Measurements from ENCODE around the gene PTPRR. TPM values are rescaled to one million over a fixed set of nuclear protein-coding genes. Genes with fewer than 3 reads are reported as not detected.

The PTPRR gene
- total RNA-seq, 2 experiments from 2014 or later, result not detected

- no peak overlapping the region for H3K27ac ChIP-seq (ENCODE audit: low read depth in 1 of 2, low read length in 2 of 2)
Measured at GRCh38 chr12:70667253-70667652, 253.3 kb downstream of the PTPRR start.

GRCh38 chr12:70666364-70666763, 254.2 kb downstream of the PTPRR start:
- Mint-ChIP-seq H3K27me3 (peaks cover 8% of the 10 kb centered on the region), H3K36me3 (ENCODE audit: low read depth) (no peaks in the 10 kb centered on the region), H3K27ac (no peak overlapping the region), H3K4me1 (ENCODE audit: low read depth) (no peaks in the 10 kb centered on the region), H3K9me3 (no peaks in the 10 kb centered on the region), H3K4me3 (no peak overlapping the region)
- Histone ChIP-seq H3K27me3 (ENCODE audit: control insufficient read depth in 1 of 2, insufficient read depth in 2 of 2, low read length in 2 of 2) (no peaks in the 10 kb centered on the region), H3K4me3 (ENCODE audit: low read length) (no peak overlapping the region), H3K4me1 (ENCODE audit: insufficient read depth, low read length) (no peaks in the 10 kb centered on the region), H3K36me3 (ENCODE audit: insufficient read depth, low read length) (no peaks in the 10 kb centered on the region), H3K9me3 (ENCODE audit: control insufficient read depth in 1 of 2, insufficient read depth in 1 of 2, low read length in 2 of 2) (no peaks in the 10 kb centered on the region), H3K27ac (ENCODE audit: low read depth in 1 of 2, low read length in 2 of 2) (no peak overlapping the region)
- intact Hi-C loops (cut with DNase I, micrococcal nuclease), result no loop called here
- no peak for ATAC-seq (ENCODE audit: poor library complexity)
- ChIA-PET CTCF (no interaction called here), POLR2A (no interaction called here)
- DNase-seq, result no peak
- TF ChIP-seq CTCF (IDR thresholded peaks at IDR 0.05), result no peak

More at GRCh38 chr12:70667253-70667652, 253.3 kb downstream of the PTPRR start:
- H3K4me1 ChIP-seq (ENCODE audit: insufficient read depth, low read length), result no peaks in the 10 kb centered on the region
- TF ChIP-seq CTCF (IDR thresholded peaks at IDR 0.05), result no peak
- CTCF ChIA-PET, result no interaction called here
- no peaks in the 10 kb centered on the region for H3K27me3 ChIP-seq (ENCODE audit: control insufficient read depth in 1 of 2, insufficient read depth in 2 of 2, low read length in 2 of 2)
- no peak overlapping the region for H3K4me3 ChIP-seq (ENCODE audit: low read length)
- Mint-ChIP-seq H3K27ac (no peak overlapping the region), H3K27me3 (peaks cover 8% of the 10 kb centered on the region), H3K9me3 (no peaks in the 10 kb centered on the region), H3K4me3 (no peak overlapping the region), H3K36me3 (ENCODE audit: low read depth) (no peaks in the 10 kb centered on the region), H3K4me1 (ENCODE audit: low read depth) (no peaks in the 10 kb centered on the region)
- ATAC-seq (ENCODE audit: poor library complexity) (no peak), DNase-seq (no peak)
- H3K36me3 ChIP-seq (ENCODE audit: insufficient read depth, low read length), result no peaks in the 10 kb centered on the region
- POLR2A ChIA-PET, result no interaction called here
- H3K9me3 ChIP-seq (ENCODE audit: control insufficient read depth in 1 of 2, insufficient read depth in 1 of 2, low read length in 2 of 2), result peaks cover 0 to 3% of the 10 kb centered on the region in 2 experiments
- intact Hi-C loops (cut with DNase I, micrococcal nuclease), result no loop called here

- H3K36me3 ChIP-seq (ENCODE audit: insufficient read depth, low read length), result no peaks in the 10 kb centered on the region
- no peak for DNase-seq
- TF ChIP-seq CTCF (IDR thresholded peaks at IDR 0.05), result no peak
- H3K4me3 Mint-ChIP-seq, result no peak overlapping the region
- H3K27ac Mint-ChIP-seq, result no peak overlapping the region
- no peaks in the 10 kb centered on the region for H3K9me3 Mint-ChIP-seq
- no peaks in the 10 kb centered on the region for H3K9me3 ChIP-seq (ENCODE audit: control insufficient read depth in 1 of 2, insufficient read depth in 1 of 2, low read length in 2 of 2)
- H3K4me1 Mint-ChIP-seq (ENCODE audit: low read depth), result no peaks in the 10 kb centered on the region
- ATAC-seq (ENCODE audit: poor library complexity), result no peak
- intact Hi-C loops (cut with DNase I, micrococcal nuclease), result no loop called here
- no peak overlapping the region for H3K27ac ChIP-seq (ENCODE audit: low read depth in 1 of 2, low read length in 2 of 2)
- H3K36me3 Mint-ChIP-seq (ENCODE audit: low read depth), result no peaks in the 10 kb centered on the region
- no peak overlapping the region for H3K4me3 ChIP-seq (ENCODE audit: low read length)
- no peaks in the 10 kb centered on the region for H3K27me3 ChIP-seq (ENCODE audit: control insufficient read depth in 1 of 2, insufficient read depth in 2 of 2, low read length in 2 of 2)
- peaks cover 8% of the 10 kb centered on the region for H3K27me3 Mint-ChIP-seq
- ChIA-PET CTCF (interaction anchor here (0.6 kb wide), 1 partner anchor 795 kb away, joined by 3 read pairs; no protein-coding TSS in a partner anchor), POLR2A (no interaction called here)
- no peaks in the 10 kb centered on the region for H3K4me1 ChIP-seq (ENCODE audit: insufficient read depth, low read length)
Measured at GRCh38 chr12:70664465-70664881, 256.1 kb downstream of the PTPRR start.
